AG10803 (cell line): ENCODE measurements around the gene FRMD4B.

Experiments
- DNase-seq: peaks from one replicate; pipeline ENCODE4 v3.0.0; 2010; ENCODE audit warnings: low read depth
- H3K4me3 ChIP-seq: 2 replicates; pipeline ENCODE4 v1.5.1; 2011; ENCODE audit warnings: mild to moderate bottlenecking, low read length, control low read depth
- CTCF ChIP-seq: conservative IDR thresholded peaks from 2 replicates; pipeline ENCODE4 v1.5.1; 2011; ENCODE audit warnings: mild to moderate bottlenecking, low read length, control low read depth, inconsistent platforms

The FRMD4B gene

GRCh38 chr3:69197455-69197854 lies 188.4 kb downstream of the FRMD4B start:
- no peak overlapping the region for H3K4me3 ChIP-seq
- DNase-seq = no peak
- no peak for TF ChIP-seq CTCF

GRCh38 chr3:69196876-69197275 lies 189.0 kb downstream of the FRMD4B start:
- H3K4me3 ChIP-seq = no peak overlapping the region
- no peak for DNase-seq
- TF ChIP-seq CTCF = no peak

- DNase-seq = no peak
- no peak overlapping the region for H3K4me3 ChIP-seq
- TF ChIP-seq CTCF = no peak
These were observed 191.3 kb downstream of the FRMD4B start for GRCh38 chr3:69194431-69195165.

- no peak overlapping the region for H3K4me3 ChIP-seq
- no peak for DNase-seq
- no peak for TF ChIP-seq CTCF
These were observed 192.1 kb downstream of the FRMD4B start for GRCh38 chr3:69193749-69194148.

GRCh38 chr3:69191516-69191915 lies 194.4 kb downstream of the FRMD4B start:
- H3K4me3 ChIP-seq = no peak overlapping the region
- no peak for TF ChIP-seq CTCF
- DNase-seq = no peak

- DNase-seq = no peak
- TF ChIP-seq CTCF = no peak
- no peak overlapping the region for H3K4me3 ChIP-seq
These were observed 196.4 kb downstream of the FRMD4B start for GRCh38 chr3:69189487-69189886.

- no peak overlapping the region for H3K4me3 ChIP-seq
- no peak for DNase-seq
- TF ChIP-seq CTCF = no peak
These were observed 199.3 kb downstream of the FRMD4B start for GRCh38 chr3:69186575-69187093.
